ENCODE measurements around the gene PDAP1.
"Not testable (repeated sequence)": the region's sequence is repeated elsewhere in the genome, so short reads cannot be mapped to it uniquely, and the experiment has no call there.

Gene PDAP1

DNA sequence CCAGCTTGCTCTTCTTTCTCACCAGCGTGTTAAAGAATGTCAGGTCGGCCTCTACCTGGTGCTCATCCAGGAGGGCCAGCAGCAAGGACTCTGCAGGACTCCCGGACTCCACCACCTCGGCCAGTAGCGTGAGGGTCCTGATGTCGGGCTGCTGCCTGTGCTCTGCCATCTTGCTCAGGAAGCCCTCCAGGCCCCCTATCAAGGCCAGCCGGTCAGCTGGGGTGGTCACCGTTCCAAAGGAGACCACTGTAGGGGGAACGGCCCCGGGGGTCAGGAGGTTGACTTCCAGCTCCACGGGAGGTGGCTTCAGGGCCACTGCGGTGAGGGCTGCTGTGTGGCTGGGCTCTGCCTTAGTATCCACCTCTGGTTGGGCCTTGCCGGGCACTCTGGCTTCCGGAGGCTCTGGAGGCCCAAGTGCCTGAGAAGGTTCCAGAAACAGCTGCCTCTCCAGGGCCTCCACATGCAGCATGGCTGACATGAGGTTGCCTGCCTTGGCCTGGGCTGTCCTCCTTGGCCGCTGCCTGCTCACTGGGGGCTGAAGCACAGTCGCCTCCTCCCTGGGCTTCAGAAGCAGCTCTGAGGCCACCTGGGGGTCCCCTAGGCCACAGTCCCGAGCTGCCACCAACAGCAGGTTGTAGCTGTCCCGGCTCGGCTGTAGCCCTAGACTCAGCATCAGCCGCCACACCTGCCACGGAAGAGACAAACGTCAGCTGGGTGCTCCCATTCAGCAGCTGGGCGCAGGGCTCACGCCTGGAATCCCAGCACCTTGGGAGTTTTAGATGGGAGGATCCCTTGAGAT is 16.7 kb upstream of the PDAP1 start:
- no peak for DNase-seq

DNA sequence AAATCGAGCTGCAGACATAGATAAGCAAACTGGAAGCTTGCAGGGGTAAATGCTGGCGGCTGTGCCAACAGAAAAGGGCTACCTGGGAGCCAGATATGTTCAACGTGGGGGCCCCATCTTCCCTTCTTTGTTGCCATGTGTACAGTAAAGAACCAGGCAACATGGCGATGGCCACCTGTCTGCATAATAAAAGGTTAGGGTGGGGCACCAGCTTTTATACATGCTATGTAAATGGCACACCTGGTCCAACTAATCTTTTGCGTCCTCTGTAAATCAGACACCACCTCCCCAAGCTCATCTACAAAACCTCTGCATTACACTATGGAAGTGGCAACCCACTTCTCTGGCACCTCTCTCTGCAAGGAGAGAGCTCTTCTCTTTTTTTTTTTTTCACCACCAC is 14.2 kb upstream of the PDAP1 start:
- no peak for DNase-seq

GRCh38 chr7:99422186-99422585 is 13.8 kb upstream of the PDAP1 start:
- DNase-seq = no peak

DNA sequence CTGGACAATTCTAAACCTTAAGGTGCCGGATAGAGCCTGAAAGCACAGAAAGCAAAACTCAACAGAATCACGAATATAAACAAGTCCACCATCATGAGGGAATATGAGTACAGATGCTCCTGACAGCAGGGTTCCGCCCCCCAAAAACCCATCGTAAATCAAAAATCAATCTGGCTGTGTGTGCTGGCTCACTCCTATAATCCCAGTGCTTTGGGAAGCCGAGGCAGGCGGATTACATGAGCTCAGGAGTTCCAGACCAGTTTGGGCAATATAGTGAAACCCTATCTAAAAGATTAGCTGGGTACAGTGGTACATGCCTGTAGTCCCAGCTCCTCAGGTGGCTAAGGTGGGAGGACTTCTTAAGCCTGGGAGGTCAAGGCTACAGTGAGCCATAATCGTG is 12.6 kb upstream of the PDAP1 start:
- no peak for DNase-seq

GRCh38 chr7:99420213-99420612 is 11.8 kb upstream of the PDAP1 start:
- DNase-seq = no peak

DNA sequence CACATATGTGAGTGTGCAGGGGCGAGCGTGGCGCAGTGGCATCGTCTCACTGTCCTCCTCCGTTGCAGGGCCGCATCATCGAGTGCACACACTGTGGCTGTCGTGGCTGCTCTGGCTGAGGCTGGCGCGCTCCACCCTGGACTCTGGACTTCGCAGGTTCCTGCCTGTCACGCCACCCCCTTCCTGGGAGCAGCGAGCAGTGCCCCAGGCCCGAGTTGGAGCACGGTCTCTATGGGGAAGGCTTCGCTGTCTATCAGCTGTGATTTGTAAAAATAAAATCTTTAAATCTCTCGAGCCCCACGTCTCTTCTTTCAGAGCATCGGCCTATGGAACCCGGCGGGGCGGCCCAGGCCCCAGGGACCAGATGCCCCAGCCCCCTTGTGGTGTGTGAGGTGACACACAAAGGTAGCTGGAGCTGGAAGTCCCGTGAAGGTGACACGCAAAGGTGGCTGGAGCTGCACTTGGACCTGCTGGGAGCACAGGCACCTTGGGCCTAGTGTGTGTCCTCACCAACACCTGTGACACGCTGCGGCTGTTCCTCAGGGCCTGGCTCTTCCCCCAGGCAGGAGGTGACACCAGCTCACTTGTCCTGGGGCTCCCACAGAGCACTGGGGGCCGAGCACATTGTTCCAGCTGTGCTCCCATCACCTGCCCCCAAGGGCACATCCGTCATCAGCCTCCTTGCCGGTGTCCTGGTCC is 11.1 kb upstream of the PDAP1 start:
- DNase-seq = no peak

DNA sequence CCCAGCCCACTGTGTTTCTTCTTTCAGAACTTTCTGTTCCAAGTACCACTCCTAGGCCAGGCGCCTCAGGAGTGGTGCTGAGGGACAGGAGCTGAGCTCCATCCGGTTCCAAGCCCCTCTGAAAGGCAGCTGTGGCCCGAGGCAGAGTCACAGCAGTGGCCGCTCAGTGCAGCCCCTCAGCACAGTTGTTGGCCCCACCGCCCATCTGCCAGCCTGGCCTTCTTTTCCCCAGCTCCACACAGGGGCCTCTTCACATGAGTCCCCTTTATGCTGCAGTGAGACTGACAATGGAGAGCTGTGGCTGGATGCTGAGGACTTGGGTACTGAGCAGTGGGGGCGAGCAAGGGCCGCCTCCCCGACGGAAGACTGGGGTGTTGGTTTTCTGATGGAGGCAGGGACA is 9.9 kb upstream of the PDAP1 start:
- DNase-seq = no peak

DNA sequence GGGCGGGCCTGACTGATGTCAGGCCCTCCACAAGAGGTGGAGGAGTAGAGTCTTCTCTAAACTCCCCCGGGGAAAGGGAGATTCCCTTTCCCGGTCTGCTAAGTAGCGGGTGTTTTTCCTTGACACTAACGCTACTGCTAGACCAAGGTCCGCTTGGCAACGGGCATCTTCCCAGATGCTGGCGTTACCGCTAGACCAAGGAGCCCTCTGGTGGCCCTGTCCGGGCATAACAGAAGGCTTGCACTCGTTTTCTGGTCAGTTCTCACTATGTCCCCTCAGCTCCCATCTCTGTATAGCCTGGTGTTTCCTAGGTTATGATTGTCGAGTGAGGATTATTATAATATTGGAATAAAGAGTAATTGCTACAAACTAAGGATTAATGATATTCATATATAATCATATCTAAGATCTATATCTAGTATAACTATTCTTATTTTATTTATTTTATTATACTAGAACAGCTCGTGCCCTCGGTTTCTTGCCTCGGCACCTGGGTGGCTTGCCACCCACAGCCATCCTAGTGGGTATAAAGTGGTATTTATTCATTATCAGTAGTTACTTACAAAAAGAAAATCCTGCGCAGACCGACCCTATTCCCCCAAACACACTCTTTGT is 7.2 kb upstream of the PDAP1 start:
- not testable (repeated sequence) for DNase-seq

- no peak for DNase-seq
These were observed 2.2 kb upstream of the PDAP1 start for GRCh38 chr7:99410635-99411034.

DNA sequence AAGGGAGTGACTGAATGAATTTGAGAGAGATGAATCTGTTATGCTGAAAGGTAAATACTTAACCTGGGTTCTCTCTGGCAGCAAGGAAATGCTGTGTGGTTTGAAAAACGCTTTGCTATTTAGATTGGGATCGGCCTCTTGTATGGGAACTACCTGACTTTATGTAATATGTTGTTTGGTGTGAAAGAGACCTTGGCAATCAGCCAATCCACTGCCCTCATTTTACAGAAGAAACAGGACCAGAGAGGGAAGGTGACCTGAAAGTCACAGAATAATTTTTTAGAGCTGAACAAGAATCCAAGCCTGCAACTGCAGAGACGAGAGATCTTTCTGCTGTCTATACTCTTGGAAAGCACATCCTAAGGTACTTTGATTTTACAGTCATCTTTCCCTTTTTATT is 1.4 kb upstream of the PDAP1 start:
- no peak for DNase-seq

DNA sequence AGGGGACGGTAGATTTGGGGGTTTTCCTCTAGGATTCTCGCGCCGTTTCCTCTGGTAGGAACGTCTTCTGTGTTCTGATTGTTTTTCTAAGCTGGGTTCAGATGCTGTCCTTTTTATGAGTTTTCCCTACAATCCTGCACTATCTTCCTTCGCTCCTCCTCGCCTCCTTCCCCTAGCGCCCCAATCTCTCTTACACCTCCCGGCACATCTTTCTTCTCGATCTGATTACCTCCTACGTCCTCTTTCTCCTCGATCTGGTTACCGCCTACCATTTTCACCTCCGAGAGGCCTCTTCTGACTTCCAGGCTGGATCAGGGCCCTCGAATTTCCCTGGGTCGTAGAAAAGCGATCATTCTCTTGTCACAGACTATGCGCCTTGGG is 785 bp upstream of the PDAP1 start:
- DNase-seq = no peak

DNA sequence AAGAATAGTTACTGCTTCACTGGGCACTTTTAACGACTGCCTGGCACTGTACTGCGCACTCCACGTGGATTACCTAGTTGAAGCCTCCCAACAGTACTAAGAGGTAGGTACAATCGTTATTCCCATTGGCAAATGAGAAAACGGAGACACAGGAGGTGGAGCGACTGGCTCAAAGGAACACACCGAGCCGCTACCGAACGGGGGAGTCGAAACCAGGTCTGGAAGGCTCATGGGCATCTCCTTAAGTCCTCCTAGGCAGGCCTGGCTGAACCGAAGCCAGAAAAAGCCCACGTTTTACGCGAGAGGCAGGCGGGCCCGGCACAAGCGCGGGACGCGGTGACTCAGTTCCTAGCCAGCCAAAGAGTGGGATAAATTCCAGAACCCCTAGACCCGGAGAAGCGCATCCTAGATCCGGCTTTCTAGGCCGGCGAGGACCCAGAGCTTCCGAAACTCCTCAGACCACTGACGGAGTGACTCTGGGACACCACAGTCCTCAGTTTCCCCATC is 472 bp downstream of the PDAP1 start:
- peak; percentile 55 for DNase-seq

- DNase-seq = no peak
These were observed 1.8 kb downstream of the PDAP1 start for GRCh38 chr7:99406557-99406956.

DNA sequence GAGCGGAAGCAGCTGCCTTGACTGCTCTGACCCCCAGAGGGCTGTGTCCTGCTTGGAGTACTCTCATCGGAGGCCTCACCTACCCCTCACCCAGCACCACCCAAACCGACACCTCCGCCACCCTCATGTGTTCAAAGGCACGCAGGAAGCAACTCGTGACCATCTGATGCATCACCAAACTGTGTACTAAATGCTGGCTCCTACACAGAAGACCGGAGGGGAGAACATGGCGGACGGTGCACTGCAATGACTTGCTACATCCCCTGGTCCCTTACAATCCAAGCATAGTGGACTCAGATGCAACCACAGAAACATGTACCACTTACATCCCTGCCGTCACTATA is 3.4 kb downstream of the PDAP1 start:
- DNase-seq = no peak

- no peak for DNase-seq
These were observed 4.0 kb downstream of the PDAP1 start for GRCh38 chr7:99404235-99404976.

- no peak for DNase-seq
These were observed 4.6 kb downstream of the PDAP1 start for GRCh38 chr7:99403764-99404163.

GRCh38 chr7:99402854-99403253 is 5.5 kb downstream of the PDAP1 start:
- no peak for DNase-seq

DNA sequence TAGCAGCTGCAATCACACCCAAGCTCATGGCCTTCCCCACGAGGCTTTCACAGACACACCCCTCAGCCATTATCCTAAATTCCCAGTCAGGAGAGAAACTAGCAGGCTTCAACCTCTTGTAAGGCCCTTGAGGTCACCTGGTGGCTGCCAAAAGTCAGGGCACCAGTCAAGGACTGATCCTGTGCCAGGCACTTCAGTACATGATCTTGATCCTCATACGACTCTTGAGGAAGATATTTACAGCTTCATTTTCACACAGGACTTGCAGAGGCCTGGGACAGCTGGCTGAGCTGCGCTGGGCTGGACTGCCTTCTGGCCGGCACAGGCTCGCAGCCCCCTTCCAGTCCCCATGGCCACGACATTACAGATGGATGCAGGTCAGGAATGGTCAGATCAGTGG is 8.8 kb downstream of the PDAP1 start:
- DNase-seq = no peak

DNA sequence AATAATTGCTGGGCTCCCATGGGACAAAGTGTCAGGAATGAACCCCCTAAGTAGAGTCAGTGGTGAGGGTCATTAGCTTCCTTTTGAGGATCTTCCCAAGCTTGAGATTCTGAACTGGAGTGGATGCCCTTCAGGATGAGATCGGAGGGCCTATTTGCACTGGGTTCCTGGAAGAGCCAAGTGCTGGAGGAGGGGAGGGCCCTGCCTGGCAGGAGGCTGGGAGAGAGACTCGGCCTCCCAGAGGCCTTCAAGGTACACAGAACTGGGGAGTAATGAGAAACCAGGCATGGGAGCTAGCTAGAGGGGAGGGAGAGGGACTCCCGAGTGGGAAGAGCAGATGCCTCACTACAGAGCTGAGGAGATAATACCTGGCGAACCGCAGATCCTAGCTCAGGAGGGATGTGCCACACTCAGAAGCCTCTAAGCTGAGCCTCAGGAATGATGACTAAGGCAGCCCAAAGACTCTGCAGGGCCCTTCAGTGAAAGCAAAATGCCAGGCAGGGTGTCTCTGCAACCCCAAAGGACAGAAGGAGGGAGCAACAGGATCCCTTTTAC is 9.4 kb downstream of the PDAP1 start:
- DNase-seq = no peak

- no peak for DNase-seq
These were observed 11.0 kb downstream of the PDAP1 start for GRCh38 chr7:99397297-99397983.

- DNase-seq = no peak
These were observed 11.7 kb downstream of the PDAP1 start for GRCh38 chr7:99396418-99397296.
